Stimulated activated CD4-positive, alpha-beta T cell treated with anti-CD3 and anti-CD28 coated beads, Interleukin-1b, Interleukin-23, amount 100 ng/mL, for 4 hours (primary cell): ENCODE measurements around the gene NR5A2.
A peak's percentile ranks its signal among the peaks of the same experiment; 100 is the strongest.

Experiments
- DNase-seq, 2 donors: peaks; one replicate each; pipeline ENCODE4 v3.0.0-alpha.2; 2020; ENCODE audit warnings: low read depth in 2 of 2

The NR5A2 gene

GRCh38 chr1:200198236-200198635, 170.7 kb downstream of the NR5A2 start:
- no peak for DNase-seq

GRCh38 chr1:200205216-200205995, 177.9 kb downstream of the NR5A2 start:
- DNase-seq, result no peak

DNA sequence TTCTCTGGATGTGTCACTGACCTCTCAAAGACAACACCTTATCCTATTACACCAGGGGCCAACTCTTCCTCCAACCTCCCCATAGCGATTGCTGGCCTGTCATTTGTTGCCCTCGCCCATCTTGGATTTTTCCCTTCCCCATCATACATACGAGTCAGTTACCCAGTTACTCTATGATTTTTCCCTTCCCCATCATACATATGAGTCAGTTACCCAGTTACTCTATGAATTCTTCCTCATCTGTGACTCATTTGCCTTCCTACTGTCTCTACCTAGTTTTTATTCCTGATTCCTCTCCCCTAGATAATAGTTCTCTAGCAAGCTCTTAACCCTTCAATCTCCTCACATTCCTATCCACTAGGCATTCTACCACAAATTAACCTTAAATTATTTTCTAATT, 178.8 kb downstream of the NR5A2 start:
- DNase-seq, result no peak

DNA sequence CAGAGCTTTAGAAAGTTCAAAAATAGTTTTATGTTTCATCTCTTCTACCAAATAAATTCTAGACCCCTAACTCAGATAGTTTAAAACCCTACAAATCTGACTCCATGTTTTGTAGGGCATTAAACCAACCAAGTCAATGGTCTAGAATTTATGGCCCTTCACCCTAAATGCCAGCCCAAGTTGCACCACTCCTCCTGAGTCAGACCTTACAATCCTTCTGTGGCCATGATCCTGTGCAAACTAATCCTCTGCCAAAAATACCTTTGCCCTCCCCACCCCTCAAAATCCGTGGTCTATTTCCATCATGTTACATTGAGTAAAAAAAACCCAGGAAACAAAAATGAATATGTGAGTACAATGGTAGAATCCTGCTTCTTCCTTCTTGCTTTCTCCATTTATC, 179.3 kb downstream of the NR5A2 start:
- no peak for DNase-seq

GRCh38 chr1:200207711-200208126, 180.2 kb downstream of the NR5A2 start:
- DNase-seq, result no peak

DNA sequence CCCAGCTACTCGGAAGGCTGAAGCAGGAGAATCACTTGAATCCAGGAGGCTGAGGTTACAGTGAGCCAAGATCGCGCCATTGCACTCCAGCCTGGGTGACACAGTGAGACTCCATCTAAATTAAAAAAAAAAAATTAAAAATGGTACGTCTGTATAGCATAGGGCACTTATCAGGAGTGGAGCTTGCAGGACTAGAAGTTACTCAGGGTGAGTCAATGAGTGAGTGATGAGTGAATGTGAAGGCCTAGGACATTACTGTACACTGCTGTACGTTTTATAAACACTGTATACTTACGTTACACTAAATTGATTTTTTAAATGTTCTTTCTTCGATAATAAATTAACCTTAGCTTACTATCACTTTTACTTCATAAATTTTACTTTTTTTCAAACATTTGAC, 183.6 kb downstream of the NR5A2 start:
- DNase-seq, result no peak

GRCh38 chr1:200213392-200213791, 185.9 kb downstream of the NR5A2 start:
- no peak for DNase-seq

GRCh38 chr1:200213921-200214320, 186.4 kb downstream of the NR5A2 start:
- no peak for DNase-seq

GRCh38 chr1:200215350-200215749, 187.8 kb downstream of the NR5A2 start:
- no peak for DNase-seq

DNA sequence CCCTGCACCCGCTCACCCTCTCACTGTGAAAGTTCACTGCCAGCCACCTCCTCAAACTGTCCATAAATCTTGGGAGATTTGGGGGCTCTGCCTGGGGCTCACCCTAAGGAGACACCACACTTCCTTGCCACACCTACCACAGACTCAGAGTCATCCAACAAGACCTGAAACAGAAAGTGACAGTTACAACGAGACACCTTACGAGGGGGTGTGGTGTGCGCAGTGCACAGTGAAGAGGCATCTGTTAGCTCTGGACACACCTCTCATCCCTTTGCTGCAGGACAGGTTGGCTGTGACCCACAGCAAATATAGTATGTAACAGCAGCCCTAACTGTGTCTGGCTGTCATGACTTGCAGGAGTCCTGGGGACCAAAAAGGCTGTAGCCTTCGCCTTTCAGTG, 190.2 kb downstream of the NR5A2 start:
- DNase-seq, result no peak

- no peak for DNase-seq
These were observed 194.2 kb downstream of the NR5A2 start for GRCh38 chr1:200221614-200222282.

DNA sequence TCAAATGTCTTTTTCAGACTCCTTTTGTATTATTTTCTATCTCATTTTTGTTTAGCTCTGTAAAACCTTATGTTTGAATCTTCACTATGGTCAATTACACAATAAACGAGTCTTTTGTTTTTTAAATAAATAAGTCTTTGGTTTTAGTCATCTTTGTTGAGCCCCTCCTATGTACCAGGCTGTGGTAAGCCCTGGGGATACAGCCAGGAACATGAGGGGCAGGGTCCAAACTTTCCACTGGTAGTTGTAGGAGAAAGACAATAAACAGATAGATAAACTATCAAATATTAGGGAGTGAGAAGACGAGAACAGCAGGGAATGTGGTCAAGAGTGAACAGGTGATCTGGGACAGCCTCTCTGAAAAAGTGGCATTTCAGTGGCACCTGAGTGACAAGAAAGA, 195.7 kb downstream of the NR5A2 start:
- no peak for DNase-seq

DNA sequence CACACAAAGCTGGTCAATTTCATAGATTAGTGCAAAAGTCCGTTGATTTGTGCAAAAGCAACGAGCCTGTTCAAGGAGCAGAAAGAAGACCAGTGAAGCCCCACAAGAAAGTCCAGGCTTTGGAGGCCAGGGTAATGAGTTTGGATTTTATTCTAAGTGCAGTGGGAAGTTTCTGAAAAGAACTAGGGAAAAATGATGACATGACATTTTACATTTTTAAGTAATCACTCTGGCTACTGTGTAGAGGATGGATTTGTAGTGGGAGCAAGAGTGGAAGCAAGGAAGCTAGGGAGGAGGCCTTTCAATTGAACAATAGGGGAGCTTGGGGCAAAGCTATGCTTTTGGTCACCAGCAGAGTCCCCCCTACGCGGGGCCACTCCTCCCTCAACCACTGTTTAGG, 196.1 kb downstream of the NR5A2 start:
- no peak for DNase-seq

- no peak for DNase-seq
These were observed 196.8 kb downstream of the NR5A2 start for GRCh38 chr1:200224315-200224714.

DNA sequence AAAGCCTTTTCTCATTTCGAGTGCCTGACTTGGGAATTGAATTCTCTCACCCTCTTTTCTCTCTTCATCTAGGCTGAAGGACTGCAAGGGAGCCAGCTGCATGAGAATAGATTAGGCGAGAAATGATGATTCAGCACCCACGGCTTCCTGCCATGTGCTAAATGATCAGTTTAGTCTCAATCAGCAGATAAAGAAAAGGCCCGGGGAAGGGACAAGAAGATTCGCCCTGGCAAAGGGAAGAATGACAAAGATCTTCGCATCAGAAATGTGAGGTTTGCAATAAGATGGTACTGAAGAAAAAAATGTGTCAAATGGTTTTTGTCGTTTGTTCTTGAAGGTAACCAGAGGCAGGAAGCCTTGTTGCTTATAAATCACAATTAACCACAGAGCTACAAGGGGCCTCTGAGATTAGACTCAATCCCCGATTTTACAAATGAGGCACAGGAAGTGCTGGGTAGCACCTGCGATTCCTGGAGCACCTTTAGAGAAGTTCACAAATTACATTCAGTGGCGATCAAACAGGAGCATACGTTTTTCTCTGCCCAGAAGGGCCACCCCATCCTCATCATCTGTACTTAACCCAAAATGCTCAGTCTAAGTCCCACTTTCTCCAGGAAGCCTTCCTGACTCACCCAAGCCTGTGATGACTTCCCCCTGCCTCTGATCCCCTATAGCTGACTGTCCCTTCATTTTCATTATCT, 198.9 kb downstream of the NR5A2 start:
- peak; percentile 8 to 9 for DNase-seq

DNA sequence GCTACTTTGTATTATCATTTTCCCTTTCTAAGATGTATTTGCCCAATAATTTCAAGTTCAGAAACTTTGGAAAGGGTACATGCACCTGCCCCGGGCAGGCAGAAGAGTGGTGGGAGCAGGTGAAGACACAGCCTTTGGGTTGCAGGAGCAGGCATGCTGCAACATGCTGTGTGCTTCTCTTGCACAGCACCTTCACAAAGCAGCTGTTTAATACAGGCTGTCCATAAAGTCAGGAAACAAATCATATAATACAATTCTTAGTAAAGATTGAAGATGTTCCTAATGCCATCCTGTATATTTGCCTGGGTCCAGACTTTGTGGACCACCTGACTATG, 199.4 kb downstream of the NR5A2 start:
- no peak for DNase-seq
